ENCODE data around the gene VRK1.

GRCh38 chr14:96817750-96818666 is 20.8 kb downstream of the VRK1 start:
- TF ChIP-seq, protein P1, sequence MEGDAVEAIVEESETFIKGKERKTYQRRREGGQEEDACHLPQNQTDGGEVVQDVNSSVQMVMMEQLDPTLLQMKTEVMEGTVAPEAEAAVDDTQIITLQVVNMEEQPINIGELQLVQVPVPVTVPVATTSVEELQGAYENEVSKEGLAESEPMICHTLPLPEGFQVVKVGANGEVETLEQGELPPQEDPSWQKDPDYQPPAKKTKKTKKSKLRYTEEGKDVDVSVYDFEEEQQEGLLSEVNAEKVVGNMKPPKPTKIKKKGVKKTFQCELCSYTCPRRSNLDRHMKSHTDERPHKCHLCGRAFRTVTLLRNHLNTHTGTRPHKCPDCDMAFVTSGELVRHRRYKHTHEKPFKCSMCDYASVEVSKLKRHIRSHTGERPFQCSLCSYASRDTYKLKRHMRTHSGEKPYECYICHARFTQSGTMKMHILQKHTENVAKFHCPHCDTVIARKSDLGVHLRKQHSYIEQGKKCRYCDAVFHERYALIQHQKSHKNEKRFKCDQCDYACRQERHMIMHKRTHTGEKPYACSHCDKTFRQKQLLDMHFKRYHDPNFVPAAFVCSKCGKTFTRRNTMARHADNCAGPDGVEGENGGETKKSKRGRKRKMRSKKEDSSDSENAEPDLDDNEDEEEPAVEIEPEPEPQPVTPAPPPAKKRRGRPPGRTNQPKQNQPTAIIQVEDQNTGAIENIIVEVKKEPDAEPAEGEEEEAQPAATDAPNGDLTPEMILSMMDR (IDR thresholded peaks at IDR 0.05), result no peak
- TF ChIP-seq EZH2 (IDR thresholded peaks at IDR 0.05; ENCODE audit: borderline replicate concordance, insufficient read depth, low read depth, low read length, poor library complexity, severe bottlenecking), result no peak
